Measurements from ENCODE around the gene PRDM15.

The PRDM15 gene

GRCh38 chr21:41764558-41765419 is 114.4 kb downstream of the PRDM15 start:
- DNase-seq (ENCODE audit: low read depth, low spot score) = no peak

- no peak for DNase-seq (ENCODE audit: low read depth, low spot score)
Observed at GRCh38 chr21:41763996-41764395, 115.1 kb downstream of the PRDM15 start.

GRCh38 chr21:41763398-41763931 is 115.7 kb downstream of the PRDM15 start:
- no peak for DNase-seq (ENCODE audit: low read depth, low spot score)

GRCh38 chr21:41762753-41763152 is 116.4 kb downstream of the PRDM15 start:
- DNase-seq (ENCODE audit: low read depth, low spot score) = no peak

GRCh38 chr21:41761934-41762635 is 117.1 kb downstream of the PRDM15 start:
- DNase-seq (ENCODE audit: low read depth, low spot score) = peak; percentile 82

- no peak for DNase-seq (ENCODE audit: low read depth, low spot score)
Observed at GRCh38 chr21:41761211-41761933, 117.8 kb downstream of the PRDM15 start.

- DNase-seq (ENCODE audit: low read depth, low spot score) = no peak
Observed at GRCh38 chr21:41760411-41760810, 118.7 kb downstream of the PRDM15 start.

- DNase-seq (ENCODE audit: low read depth, low spot score) = no peak
Observed at GRCh38 chr21:41759926-41760325, 119.2 kb downstream of the PRDM15 start.

- no peak for DNase-seq (ENCODE audit: low read depth, low spot score)
Observed at GRCh38 chr21:41759214-41759840, 119.8 kb downstream of the PRDM15 start.

GRCh38 chr21:41758550-41758949 is 120.6 kb downstream of the PRDM15 start:
- no peak for DNase-seq (ENCODE audit: low read depth, low spot score)

GRCh38 chr21:41755934-41756773 is 123.0 kb downstream of the PRDM15 start:
- no peak for DNase-seq (ENCODE audit: low read depth, low spot score)

GRCh38 chr21:41755258-41755933 is 123.7 kb downstream of the PRDM15 start:
- no peak for DNase-seq (ENCODE audit: low read depth, low spot score)

GRCh38 chr21:41754479-41754891 is 124.7 kb downstream of the PRDM15 start:
- DNase-seq (ENCODE audit: low read depth, low spot score) = no peak

GRCh38 chr21:41753006-41753898 is 125.9 kb downstream of the PRDM15 start:
- DNase-seq (ENCODE audit: low read depth, low spot score) = no peak

GRCh38 chr21:41752231-41752681 is 126.9 kb downstream of the PRDM15 start:
- DNase-seq (ENCODE audit: low read depth, low spot score) = no peak

GRCh38 chr21:41751611-41752011 is 127.5 kb downstream of the PRDM15 start:
- no peak for DNase-seq (ENCODE audit: low read depth, low spot score)

GRCh38 chr21:41750532-41751151 is 128.5 kb downstream of the PRDM15 start:
- no peak for DNase-seq (ENCODE audit: low read depth, low spot score)

GRCh38 chr21:41750051-41750450 is 129.1 kb downstream of the PRDM15 start:
- no peak for DNase-seq (ENCODE audit: low read depth, low spot score)

Data from iPS DF 19.7 (cell line).